BJ (cell line): ENCODE measurements around the gene SAP130. TPM values are rescaled to one million over a fixed set of nuclear protein-coding genes. Genes with fewer than 3 reads are reported as not detected.
A peak's percentile ranks its signal among the peaks of the same experiment; 100 is the strongest.

ENCODE experiments used
- CTCF ChIA-PET: fragments of 350-600 bp; formaldehyde crosslinking; extraction: SDS; loops from one replicate; lab custom pipeline; 2021; ENCODE audit warnings: antibody characterized with exemption, inconsistent platforms; lab: Yijun Ruan, JAX
- POLR2A ChIA-PET: fragments of 300-600 bp; sonication (Branson Sonifier 250); formaldehyde crosslinking; extraction: SDS; loops from one replicate; lab custom pipeline; 2021; ENCODE audit warnings: antibody characterized with exemption; lab: Charles Lee
- DNase-seq: peaks from one replicate; pipeline ENCODE4 v3.0.0-alpha.2; 2011; ENCODE audit warnings: low read depth
- H3K27me3 ChIP-seq: 2 replicates; pipeline ENCODE4 v1.6.0; 2011; ENCODE audit warnings: low read length; ENCODE audit not compliant: control insufficient read depth, insufficient read depth
- H3K36me3 ChIP-seq: 2 replicates; pipeline ENCODE4 v1.5.1; 2011; ENCODE audit warnings: low read length; ENCODE audit not compliant: control insufficient read depth, insufficient read depth
- H3K4me3 ChIP-seq: 2 replicates; pipeline ENCODE4 v1.5.1; 2011; ENCODE audit warnings: low read depth, mild to moderate bottlenecking, control low read depth, low read length
- CTCF ChIP-seq: IDR thresholded peaks from 2 replicates; pipeline ENCODE4 v1.5.1; 2011; ENCODE audit warnings: low read depth, mild to moderate bottlenecking, control low read depth, inconsistent platforms, low read length, moderate library complexity; ENCODE audit not compliant: insufficient read depth
- polyA plus RNA-seq: library from polyadenylated mRNA; depleted of rRNA; stranded (reverse); fragments of >200 nt; gene quantifications from 2 replicates; pipeline ENCODE4 v1.2.3, GENCODE V29; 2011

The SAP130 gene
- polyA plus RNA-seq, 1 experiment: 20.4 TPM

GRCh38 chr2:127935337-127935736 lies 92.5 kb downstream of the SAP130 start:
- ChIA-PET POLR2A (no interaction called here), CTCF (no interaction called here)
- H3K36me3 ChIP-seq: no peaks in the 10 kb centered on the region
- no peaks in the 10 kb centered on the region for H3K27me3 ChIP-seq
- no peak overlapping the region for H3K4me3 ChIP-seq
- TF ChIP-seq CTCF: no peak
- DNase-seq: no peak

GRCh38 chr2:127932199-127932876 lies 95.5 kb downstream of the SAP130 start:
- 0 out of 2 replicates have a peak, but pooled peaks cover 2% of the 10 kb centered on the region for H3K27me3 ChIP-seq
- POLR2A ChIA-PET: no interaction called here
- no peak overlapping the region for H3K4me3 ChIP-seq
- CTCF ChIA-PET: no interaction called here
- H3K36me3 ChIP-seq: no peaks in the 10 kb centered on the region
- no peak for TF ChIP-seq CTCF
- DNase-seq: peak; percentile 92

- H3K27me3 ChIP-seq: 0 out of 2 replicates have a peak, but pooled peaks cover 2% of the 10 kb centered on the region
- no peaks in the 10 kb centered on the region for H3K36me3 ChIP-seq
- ChIA-PET CTCF (interaction anchor here (0.5 to 0.6 kb wide), 2 partner anchors 38 to 400 kb away, joined by 3 read pairs; no protein-coding TSS in a partner anchor), POLR2A (no interaction called here)
- no peak for DNase-seq
- TF ChIP-seq CTCF: no peak
- no peak overlapping the region for H3K4me3 ChIP-seq
Observed at GRCh38 chr2:127929449-127929848, 98.4 kb downstream of the SAP130 start.

- H3K4me3 ChIP-seq: no peak overlapping the region
- DNase-seq: no peak
- ChIA-PET CTCF (interaction anchor here (0.6 kb wide), 1 partner anchor 85 kb away, joined by 3 read pairs; no protein-coding TSS in a partner anchor), POLR2A (no interaction called here)
- H3K27me3 ChIP-seq: 0 out of 2 replicates have a peak, but pooled peaks cover 2% of the 10 kb centered on the region
- no peaks in the 10 kb centered on the region for H3K36me3 ChIP-seq
- no peak for TF ChIP-seq CTCF
Observed at GRCh38 chr2:127927384-127927783, 100.5 kb downstream of the SAP130 start.

- POLR2A ChIA-PET: no interaction called here
- no peak overlapping the region for H3K4me3 ChIP-seq
- no peaks in the 10 kb centered on the region for H3K36me3 ChIP-seq
- CTCF ChIA-PET: no interaction called here
- no peak for TF ChIP-seq CTCF
- DNase-seq: no peak
- no peaks in the 10 kb centered on the region for H3K27me3 ChIP-seq
Observed at GRCh38 chr2:127917916-127918315, 109.9 kb downstream of the SAP130 start.
